ENCODE results near the gene AJM1.

Gene AJM1

DNA sequence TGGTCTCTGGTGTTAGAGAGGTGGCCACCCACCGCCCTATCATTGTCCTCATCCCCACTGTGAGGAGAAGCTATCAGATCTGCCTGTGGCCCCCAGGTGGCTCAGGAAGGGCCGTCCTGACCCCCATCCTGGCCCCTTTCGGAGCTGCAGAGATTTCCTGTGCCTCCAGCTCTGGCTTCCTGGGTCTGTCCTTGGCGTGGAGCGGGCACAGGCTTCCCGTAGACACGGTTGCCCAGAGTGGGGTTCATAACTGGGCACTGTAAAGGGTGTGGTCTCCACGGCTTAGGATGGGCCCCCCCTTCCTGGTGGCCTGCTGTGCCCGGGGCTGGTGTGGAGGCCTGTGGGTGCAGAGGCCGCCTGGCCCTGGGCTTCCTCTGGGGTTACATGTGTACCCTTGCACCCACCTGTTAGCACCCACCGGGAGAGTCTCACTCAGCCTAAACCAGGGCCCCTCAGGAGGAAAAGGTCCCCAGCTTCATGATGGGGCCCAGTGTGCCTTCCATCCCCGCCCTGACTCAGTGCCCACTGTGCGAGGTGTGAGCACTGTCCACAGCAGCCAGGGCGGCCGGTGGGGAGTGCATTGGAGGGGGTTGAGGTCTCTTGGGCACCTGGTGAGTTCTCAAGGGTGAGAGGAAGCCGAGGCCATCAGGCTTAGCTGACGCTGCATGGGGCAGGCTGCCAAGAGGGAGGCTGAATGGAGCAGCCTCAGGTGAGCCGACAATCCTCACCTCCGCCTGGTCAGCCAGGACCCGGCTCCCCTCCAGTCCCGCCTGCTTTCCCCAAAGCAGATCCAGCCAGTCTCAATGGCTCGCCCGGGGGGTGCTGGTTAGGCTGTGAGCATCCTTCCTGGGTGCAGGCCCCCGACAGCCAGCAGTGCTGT, 15.3 kb upstream of the AJM1 start:
- no peak overlapping the region for H3K4me3 ChIP-seq
- H3K36me3 ChIP-seq (ENCODE audit: insufficient read depth, low read length), result peaks cover 56% of the 10 kb centered on the region; the same call in 1 of the 2 replicates
- H3K27ac ChIP-seq, result no peak overlapping the region
- no peak for DNase-seq (ENCODE audit: low read depth, low spot score)
- H3K9me3 ChIP-seq (ENCODE audit: low read depth, low read length), result no peaks in the 10 kb centered on the region
- TF ChIP-seq FOXP2 (optimal IDR thresholded peaks at IDR 0.05; ENCODE audit: control extremely low read depth, extremely low read length, insufficient read depth), result no peak
- no peak for TF ChIP-seq EZH2 (IDR thresholded peaks at IDR 0.05)
- no peak for TF ChIP-seq POLR2AphosphoS5 (IDR thresholded peaks at IDR 0.05; ENCODE audit: borderline replicate concordance, low read depth, low read length)
- H3K9ac ChIP-seq (ENCODE audit: insufficient read length), result no peak overlapping the region

DNA sequence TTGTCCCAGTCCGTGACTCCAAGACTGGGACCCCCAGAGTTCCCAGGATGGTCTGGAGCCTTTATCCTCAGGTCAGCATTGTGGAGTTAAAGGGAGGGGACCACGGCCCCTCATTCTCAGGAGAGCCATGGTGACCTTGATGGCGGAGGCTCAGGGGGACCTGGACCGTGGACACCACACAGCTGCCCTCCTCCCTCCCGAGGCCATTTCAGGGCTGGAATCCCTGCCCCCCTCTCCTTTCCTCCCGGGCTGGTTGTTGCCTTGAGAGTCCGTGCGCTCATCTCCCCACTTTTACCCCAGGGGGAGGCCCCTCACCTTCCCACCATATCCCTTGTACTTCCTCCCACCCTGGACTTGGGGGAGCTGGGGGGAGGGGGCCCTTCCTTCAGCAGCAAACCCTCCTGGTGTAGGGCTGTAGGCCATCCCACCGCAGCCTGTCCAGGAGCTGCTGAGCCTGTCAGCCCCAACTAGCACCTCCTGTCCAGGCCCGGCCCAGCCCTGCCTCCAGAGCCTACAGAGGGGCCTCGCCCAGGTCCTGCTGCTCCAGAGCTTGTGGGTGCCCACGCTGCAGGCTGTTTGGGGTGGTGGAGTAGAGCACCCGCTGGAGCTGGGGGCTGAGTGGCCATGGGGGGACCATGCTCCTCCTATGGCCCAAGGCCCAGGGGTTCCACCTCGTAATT, 14.3 kb upstream of the AJM1 start:
- Histone ChIP-seq H3K36me3 (ENCODE audit: insufficient read depth, low read length) (peaks cover 62% of the 10 kb centered on the region; the same call in 1 of the 2 replicates), H3K9ac (ENCODE audit: insufficient read length) (no peak overlapping the region), H3K4me3 (no peak overlapping the region), H3K9me3 (ENCODE audit: low read depth, low read length) (no peaks in the 10 kb centered on the region), H3K27ac (no peak overlapping the region)
- TF ChIP-seq EZH2 (IDR thresholded peaks at IDR 0.05), result no peak
- no peak for TF ChIP-seq POLR2AphosphoS5 (IDR thresholded peaks at IDR 0.05; ENCODE audit: borderline replicate concordance, low read depth, low read length)
- no peak for TF ChIP-seq FOXP2 (optimal IDR thresholded peaks at IDR 0.05; ENCODE audit: control extremely low read depth, extremely low read length, insufficient read depth)
- no peak for DNase-seq (ENCODE audit: low read depth, low spot score)

DNA sequence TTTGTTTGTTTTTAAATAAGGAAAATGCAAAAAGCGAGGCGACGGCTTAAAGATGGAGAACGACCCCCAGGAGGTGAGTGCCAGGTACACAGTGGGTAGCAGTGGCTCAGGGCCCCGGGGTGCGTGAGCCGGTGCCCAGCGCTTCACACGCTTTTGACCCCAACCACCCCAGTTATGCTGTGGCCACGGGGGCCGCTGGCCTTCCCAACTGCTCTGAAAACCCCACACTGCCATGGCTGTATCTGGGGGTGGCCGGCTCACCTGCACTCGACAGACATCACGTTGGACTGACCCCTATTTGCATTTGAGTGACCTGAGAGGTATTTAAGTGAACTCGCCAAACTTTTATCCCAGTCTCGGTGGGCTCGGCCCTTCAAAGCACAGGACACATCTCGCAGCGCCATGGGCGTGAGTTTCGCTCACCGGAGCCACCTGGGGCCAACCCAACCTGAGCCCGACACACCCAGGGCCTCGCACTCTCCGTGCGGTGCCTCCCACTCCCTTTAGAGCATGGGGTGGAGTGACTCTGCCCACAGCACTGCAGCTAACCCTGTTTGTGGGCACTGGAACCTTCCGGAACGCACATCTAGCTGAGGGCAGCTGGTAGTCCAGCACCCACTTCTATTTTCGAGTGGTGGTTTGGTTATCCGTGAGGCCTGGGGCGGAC, 13.7 kb upstream of the AJM1 start:
- peaks cover 62% of the 10 kb centered on the region; the same call in 1 of the 2 replicates for H3K36me3 ChIP-seq (ENCODE audit: insufficient read depth, low read length)
- H3K27ac ChIP-seq, result no peak overlapping the region
- no peak overlapping the region for H3K9ac ChIP-seq (ENCODE audit: insufficient read length)
- TF ChIP-seq EZH2 (IDR thresholded peaks at IDR 0.05) (no peak), POLR2AphosphoS5 (IDR thresholded peaks at IDR 0.05; ENCODE audit: borderline replicate concordance, low read depth, low read length) (no peak; the same call in 1 of the 2 replicates)
- H3K4me3 ChIP-seq, result no peak overlapping the region
- H3K9me3 ChIP-seq (ENCODE audit: low read depth, low read length), result no peaks in the 10 kb centered on the region
- no peak for DNase-seq (ENCODE audit: low read depth, low spot score)

DNA sequence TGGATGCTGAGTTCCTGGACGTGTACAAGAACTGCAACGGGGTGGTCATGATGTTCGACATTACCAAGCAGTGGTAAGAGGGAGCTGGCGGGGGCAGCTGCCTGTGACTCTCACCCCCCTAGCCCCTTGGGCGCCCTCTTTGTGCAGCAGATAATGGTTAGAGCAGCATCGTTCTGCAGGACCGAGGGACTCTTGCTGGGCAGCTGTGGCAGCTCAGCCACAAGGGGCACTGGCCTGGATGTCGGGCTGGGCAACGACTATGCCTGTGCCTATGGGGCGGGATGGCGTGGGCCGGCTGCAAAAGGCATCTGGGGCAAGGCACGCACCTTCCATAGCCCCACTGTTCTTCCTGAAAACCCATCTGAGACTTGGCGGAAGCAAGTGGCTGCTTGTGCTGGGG, 12.9 kb upstream of the AJM1 start:
- Histone ChIP-seq H3K9me3 (ENCODE audit: low read depth, low read length) (no peaks in the 10 kb centered on the region), H3K27ac (no peak overlapping the region), H3K4me3 (no peak overlapping the region), H3K36me3 (ENCODE audit: insufficient read depth, low read length) (peaks cover 62% of the 10 kb centered on the region; the same call in 1 of the 2 replicates), H3K9ac (ENCODE audit: insufficient read length) (no peak overlapping the region)
- no peak for TF ChIP-seq EZH2 (IDR thresholded peaks at IDR 0.05)
- no peak; the same call in 1 of the 2 replicates for TF ChIP-seq POLR2AphosphoS5 (IDR thresholded peaks at IDR 0.05; ENCODE audit: borderline replicate concordance, low read depth, low read length)
- TF ChIP-seq FOXP2 (optimal IDR thresholded peaks at IDR 0.05; ENCODE audit: control extremely low read depth, extremely low read length, insufficient read depth), result no peak
- no peak for DNase-seq (ENCODE audit: low read depth, low spot score)

DNA sequence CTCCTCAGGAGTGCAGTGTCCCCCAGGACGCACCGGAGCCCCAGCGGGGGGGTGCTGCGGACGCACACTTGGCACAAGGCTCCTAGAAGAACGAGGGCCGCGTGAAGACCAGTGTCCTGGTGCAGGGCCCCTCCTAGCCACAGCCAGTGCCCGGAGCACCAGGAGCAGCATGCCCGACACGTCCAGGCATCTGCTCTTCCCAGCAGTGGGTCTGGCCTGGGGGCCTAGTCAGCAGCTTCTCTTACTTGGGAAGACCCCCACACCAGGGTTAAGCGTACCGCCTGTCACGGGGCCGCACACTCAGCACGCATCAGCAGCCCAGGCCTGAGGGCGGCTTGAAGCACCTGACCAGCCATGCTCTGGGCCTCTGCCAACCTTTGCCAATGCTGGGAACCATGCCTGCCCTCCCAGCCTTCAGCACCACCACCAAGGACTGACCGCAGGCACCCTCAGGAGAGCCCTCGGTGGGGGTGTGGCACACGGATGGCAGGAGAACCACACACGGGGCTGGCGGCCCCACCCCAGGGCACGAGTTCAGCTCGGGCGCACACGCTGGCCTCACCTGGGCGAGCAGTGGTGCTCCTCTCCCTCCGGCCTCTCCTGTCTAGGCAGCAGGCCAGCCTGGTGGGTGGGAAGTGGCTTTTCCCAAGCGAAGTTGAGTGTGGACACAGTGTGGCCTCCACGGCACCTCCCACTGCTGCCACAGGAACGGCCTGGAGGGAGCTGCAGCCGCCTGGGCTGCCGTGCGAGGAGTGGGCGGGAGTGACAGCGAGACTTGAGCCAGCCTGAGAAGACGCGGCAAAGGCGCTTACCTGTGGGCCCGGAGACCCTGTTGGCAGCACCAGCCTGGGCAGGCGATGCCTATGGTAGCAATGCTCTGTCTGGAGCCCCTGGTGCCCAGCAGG, 12.0 kb upstream of the AJM1 start:
- Histone ChIP-seq H3K9ac (ENCODE audit: insufficient read length) (no peak overlapping the region), H3K27ac (no peak overlapping the region), H3K9me3 (ENCODE audit: low read depth, low read length) (no peaks in the 10 kb centered on the region), H3K4me3 (no peak overlapping the region), H3K36me3 (ENCODE audit: insufficient read depth, low read length) (peaks cover 56% of the 10 kb centered on the region; the same call in 1 of the 2 replicates)
- no peak for DNase-seq (ENCODE audit: low read depth, low spot score)
- TF ChIP-seq FOXP2 (optimal IDR thresholded peaks at IDR 0.05; ENCODE audit: control extremely low read depth, extremely low read length, insufficient read depth), result no peak
- TF ChIP-seq POLR2AphosphoS5 (IDR thresholded peaks at IDR 0.05; ENCODE audit: borderline replicate concordance, low read depth, low read length), result no peak
- no peak for TF ChIP-seq EZH2 (IDR thresholded peaks at IDR 0.05)

DNA sequence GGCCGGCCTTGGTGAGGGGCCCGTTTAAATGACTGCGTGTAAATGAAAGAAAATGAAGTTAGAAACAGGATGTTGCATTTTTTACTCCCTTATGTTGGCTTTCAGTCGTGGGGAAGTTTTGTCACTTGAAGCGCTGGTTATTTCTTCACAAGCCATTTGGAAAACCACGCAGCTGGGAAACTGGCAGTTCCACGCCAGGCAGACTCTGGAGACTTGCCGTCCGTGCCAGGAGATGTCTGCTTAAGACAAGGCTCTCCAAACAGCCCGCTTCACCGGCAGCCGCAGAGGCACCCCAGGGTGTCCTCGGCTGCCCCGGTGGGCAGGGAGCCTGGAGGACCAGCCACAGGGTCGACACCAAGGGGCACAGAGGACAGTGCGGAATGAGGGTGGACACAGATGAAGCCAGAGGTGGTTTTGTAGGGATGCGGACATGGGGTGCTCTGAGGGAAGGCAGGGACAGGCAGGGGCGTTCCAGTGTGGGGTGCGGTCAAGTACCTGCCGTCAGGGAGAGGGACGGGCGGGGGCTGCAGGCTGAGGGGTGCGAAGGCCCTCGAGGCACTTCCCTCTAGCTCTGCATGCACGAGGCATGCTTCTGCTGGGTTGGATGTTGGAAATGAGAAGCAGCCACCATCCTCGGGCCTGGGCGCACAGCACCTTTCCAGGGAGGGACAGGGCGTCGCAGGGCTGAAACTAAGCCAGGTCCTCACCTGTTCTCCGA, 11.1 kb upstream of the AJM1 start:
- Histone ChIP-seq H3K9ac (ENCODE audit: insufficient read length) (no peak overlapping the region), H3K27ac (0 out of 2 replicates have a peak overlapping the region, but pooled peaks have one; percentile 13), H3K9me3 (ENCODE audit: low read depth, low read length) (no peaks in the 10 kb centered on the region), H3K36me3 (ENCODE audit: insufficient read depth, low read length) (peaks cover 48% of the 10 kb centered on the region; the same call in 1 of the 2 replicates), H3K4me3 (no peak overlapping the region)
- DNase-seq (ENCODE audit: low read depth, low spot score), result no peak
- TF ChIP-seq POLR2AphosphoS5 (IDR thresholded peaks at IDR 0.05; ENCODE audit: borderline replicate concordance, low read depth, low read length) (no peak), EZH2 (IDR thresholded peaks at IDR 0.05) (no peak), FOXP2 (optimal IDR thresholded peaks at IDR 0.05; ENCODE audit: control extremely low read depth, extremely low read length, insufficient read depth) (no peak)

DNA sequence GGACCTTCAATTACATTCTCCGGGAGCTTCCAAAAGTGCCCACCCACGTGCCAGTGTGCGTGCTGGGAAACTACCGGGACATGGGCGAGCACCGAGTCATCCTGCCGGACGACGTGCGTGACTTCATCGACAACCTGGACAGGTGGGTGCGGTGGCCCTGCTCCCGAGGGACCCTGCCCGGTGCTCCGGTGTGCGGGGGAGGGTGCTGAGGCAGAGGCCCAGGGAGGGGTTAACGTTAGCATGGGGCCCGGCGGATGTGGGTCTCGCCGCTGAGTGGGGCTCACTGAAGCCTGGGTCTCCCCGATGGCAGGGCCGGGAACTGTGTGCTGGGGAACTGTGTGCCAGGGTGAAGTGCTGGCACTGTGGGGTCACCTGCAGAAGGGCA, 10.6 kb upstream of the AJM1 start:
- Histone ChIP-seq H3K9ac (ENCODE audit: insufficient read length) (no peak overlapping the region), H3K36me3 (ENCODE audit: insufficient read depth, low read length) (peaks cover 43% of the 10 kb centered on the region; the same call in 1 of the 2 replicates), H3K9me3 (ENCODE audit: low read depth, low read length) (no peaks in the 10 kb centered on the region), H3K4me3 (no peak overlapping the region), H3K27ac (no peak overlapping the region)
- TF ChIP-seq FOXP2 (optimal IDR thresholded peaks at IDR 0.05; ENCODE audit: control extremely low read depth, extremely low read length, insufficient read depth) (no peak), POLR2AphosphoS5 (IDR thresholded peaks at IDR 0.05; ENCODE audit: borderline replicate concordance, low read depth, low read length) (no peak), EZH2 (IDR thresholded peaks at IDR 0.05) (no peak)
- DNase-seq (ENCODE audit: low read depth, low spot score), result no peak

All from SK-N-MC (cell line).